Measurements from ENCODE around the gene PLAGL1. TPM values are rescaled to one million over a fixed set of nuclear protein-coding genes. Genes with fewer than 3 reads are reported as not detected.

Gene PLAGL1
- total RNA-seq, 1 experiment from 2014 or later: 0.05 TPM

DNA sequence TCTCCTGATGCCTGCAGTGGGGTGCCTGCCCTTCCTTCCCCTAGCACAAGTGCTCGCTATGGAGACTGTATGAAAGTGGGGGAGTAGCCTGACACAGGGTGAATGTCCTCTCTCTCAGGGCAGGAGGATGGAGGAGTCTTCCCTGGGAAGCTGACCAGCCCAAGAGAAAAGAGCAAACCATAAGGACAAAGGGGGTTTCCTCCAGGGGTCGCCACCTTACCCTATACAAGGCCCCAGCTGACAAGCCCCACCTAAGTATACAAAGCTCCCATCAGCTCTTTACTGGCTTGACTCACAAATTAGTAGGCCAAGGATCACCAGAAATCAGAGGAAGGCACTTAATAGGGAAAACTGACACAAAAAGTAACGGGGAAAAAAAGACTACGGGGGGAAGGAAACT, 54.1 kb downstream of the PLAGL1 start:
- no peak for DNase-seq (ENCODE audit: low read depth, low spot score)
- in situ Hi-C loops (cut with HindIII; ENCODE audit: low pct_unique_long_range_greater_than_20kb, low sequenced_read_pairs): no loop called here

DNA sequence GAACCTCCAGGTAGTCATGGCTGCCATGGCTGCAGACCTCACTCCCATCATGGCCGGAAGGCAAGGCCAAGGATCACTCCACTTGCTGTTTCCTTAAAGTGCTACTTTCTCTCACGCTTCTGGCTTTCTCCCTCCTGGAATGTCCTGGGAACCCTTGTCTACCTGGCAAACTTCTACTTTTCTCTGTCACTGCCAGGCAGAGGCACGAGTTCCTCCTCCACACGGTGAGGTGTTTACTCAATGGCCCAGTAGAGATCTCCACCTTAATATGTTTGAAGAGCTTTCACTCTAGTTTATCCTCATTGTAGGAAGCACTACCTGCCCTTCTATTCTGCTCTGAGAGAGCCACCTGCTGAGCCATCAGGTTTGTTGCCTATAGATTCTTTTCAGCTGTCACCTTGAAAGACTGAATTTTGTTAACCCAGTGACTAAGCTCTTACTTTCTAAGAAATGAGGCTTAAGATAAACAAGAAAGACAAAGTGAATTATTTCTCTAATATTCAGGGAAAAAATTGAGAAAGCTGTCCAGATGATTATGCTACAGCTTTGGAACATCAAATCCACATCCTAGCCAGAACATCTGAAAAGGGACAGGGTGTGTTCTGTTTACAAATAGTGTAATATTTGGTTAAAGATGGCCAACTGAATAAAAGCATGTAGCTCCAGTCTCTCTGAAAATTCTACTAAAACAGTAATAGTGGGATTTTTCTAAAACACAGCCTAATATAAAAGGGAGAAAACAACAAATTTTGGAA, 54.9 kb downstream of the PLAGL1 start:
- in situ Hi-C loops (cut with HindIII; ENCODE audit: low pct_unique_long_range_greater_than_20kb, low sequenced_read_pairs): no loop called here
- no peak for DNase-seq (ENCODE audit: low read depth, low spot score)

DNA sequence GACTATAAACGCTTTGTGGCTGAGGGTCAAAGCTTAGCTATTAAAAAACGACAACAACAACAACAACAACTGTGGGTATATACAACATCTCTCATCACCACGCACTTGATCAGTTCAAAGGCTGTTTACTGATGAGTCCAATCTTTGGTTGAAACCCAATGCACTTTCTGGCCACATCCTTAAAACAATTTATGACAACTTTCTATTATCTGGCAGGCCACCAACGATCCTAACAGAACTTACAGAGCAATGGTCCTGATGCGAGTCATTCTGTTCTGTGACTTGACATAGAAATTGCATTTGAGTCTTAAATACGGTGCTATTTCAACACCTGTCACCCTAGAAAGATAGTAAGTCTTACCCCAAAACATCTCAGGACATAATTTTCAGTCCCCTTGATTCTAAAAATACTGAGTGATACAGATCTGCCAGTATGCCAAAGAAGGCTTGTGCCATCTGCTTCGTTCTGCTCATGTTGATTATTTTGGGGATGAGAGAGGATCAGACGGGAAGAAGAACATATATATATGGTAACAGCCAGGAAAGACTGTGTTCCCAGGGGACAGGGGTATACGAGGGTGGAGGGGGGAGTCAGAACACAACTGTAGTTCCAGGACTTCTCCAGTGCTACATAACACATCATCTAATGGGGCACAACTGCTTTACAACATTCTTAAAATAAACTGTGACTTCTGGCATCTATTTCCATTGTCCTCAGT, 55.8 kb downstream of the PLAGL1 start:
- in situ Hi-C loops (cut with HindIII; ENCODE audit: low pct_unique_long_range_greater_than_20kb, low sequenced_read_pairs): no loop called here

DNA sequence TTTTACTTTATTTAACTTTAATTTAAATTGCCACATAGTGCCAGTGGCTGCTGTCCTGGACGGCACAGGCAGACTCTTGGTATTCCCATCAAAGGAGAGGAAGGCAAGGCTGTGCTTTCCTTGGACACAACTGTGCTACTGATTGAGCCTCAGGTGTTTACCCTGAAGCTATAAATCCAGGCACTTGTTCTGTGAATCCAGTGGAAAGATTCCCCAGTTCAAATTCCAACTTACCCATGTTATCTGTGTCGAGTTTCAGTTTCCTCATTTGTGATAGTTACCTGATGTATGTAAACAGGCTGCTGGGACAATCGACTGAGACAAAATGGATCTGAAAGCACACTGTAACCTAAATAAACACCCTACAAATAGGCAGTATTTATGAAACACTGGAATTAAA, 57.2 kb downstream of the PLAGL1 start:
- in situ Hi-C loops (cut with HindIII; ENCODE audit: low pct_unique_long_range_greater_than_20kb, low sequenced_read_pairs): no loop called here
- DNase-seq (ENCODE audit: low read depth, low spot score): no peak

More for the DNA sequence above, 55.8 kb downstream of the PLAGL1 start:
- DNase-seq (ENCODE audit: low read depth, low spot score): no peak

DNA sequence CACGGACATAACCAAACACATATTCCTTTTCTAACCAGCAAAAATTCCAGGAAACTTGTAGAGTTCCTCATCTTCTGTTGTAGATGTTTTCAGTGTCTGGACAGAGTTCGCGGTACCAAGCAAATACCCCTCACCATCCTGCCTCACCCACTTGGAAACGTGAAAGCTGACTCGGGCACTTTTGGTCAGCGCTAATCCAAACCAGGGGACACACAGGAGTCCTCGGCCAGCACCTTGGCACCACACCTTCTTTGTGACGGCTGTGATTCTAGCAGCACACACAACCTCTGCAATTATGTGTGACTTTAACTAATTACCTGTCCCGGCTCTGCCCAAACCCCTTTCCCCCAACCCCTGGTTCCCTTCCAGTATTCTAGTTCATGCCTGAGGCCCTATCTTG, 58.1 kb downstream of the PLAGL1 start:
- DNase-seq (ENCODE audit: low read depth, low spot score): no peak
- in situ Hi-C loops (cut with HindIII; ENCODE audit: low pct_unique_long_range_greater_than_20kb, low sequenced_read_pairs): no loop called here

DNA sequence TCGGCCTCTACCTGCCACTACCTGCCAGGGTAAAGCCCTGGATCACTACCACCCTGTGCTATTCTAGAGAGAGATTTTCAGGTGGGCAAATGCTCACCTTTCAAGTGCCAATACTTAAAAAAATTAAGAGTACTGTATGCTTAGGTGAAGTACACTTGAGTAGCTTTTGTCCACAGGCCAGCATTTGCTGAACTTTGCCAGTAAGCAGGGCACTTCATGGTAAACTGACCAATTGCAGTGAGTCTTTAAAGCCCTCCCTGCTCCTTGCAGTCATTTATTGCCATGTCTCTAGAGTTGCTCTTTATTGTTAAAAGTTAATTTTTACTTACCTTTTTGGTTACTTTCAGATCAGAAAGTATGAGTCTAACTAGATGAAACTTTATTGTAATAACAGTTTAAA, 58.5 kb downstream of the PLAGL1 start:
- no peak for DNase-seq (ENCODE audit: low read depth, low spot score)
- in situ Hi-C loops (cut with HindIII; ENCODE audit: low pct_unique_long_range_greater_than_20kb, low sequenced_read_pairs): no loop called here

DNA sequence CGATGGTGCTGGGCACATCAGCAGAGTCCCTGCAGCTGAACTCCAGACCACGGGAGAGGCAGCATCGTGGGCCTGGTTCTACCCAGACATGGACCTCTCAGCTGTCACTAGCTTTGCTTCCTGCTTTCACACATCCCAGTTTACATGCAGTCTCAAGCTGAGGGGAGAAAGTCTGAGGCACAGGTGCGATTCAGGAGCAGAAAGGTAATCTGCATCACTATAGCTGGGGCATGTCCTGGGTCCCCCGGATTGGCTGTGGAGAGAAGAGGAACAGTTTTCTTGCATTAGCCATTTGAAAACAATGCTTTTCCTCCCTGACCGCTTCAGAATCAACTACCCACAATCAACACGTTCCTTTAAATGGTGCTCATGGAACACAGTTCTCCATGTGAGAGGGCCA, 59.9 kb downstream of the PLAGL1 start:
- in situ Hi-C loops (cut with HindIII; ENCODE audit: low pct_unique_long_range_greater_than_20kb, low sequenced_read_pairs): no loop called here
- no peak for DNase-seq (ENCODE audit: low read depth, low spot score)

DNA sequence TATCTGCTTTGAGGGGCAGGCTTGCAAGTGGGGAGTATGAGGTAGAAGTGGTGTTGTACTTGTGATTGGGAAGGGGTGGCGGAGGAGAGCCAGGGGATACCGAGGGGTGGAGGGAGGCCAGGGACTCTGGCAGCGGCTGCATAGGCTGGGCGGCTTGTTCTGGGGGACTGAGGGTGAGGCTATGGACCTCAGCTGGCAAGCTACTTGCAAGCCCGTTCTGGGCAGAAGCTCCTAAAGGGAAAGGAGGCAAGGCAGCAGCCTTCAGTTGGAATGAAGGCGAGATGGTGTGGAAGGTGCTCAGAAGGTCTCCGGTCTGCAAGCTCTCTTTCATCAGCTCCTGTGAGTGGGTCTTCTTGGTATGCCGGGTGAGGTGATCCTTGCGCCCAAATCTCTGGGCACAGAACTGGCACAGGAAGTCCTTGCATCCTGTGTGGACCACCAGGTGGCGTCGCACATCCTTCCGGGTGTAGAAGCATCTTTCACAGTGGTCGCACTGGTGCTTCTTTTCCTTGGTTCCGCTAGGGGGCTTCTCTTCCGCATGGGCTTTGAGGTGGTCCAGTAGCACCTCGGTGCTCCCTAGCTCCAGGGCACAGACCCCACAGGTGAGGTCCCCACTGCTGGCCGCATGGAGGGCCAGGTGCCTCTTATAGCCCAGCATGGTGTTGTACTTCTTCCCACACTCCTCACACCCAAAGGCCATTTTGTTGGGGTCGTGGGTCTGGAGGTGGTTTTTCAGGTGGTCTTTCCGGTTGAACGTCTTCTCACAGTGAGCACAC, 66.0 kb downstream of the PLAGL1 start:
- in situ Hi-C loops (cut with HindIII; ENCODE audit: low pct_unique_long_range_greater_than_20kb, low sequenced_read_pairs): no loop called here
- DNase-seq (ENCODE audit: low read depth, low spot score): peak; percentile 77

DNA sequence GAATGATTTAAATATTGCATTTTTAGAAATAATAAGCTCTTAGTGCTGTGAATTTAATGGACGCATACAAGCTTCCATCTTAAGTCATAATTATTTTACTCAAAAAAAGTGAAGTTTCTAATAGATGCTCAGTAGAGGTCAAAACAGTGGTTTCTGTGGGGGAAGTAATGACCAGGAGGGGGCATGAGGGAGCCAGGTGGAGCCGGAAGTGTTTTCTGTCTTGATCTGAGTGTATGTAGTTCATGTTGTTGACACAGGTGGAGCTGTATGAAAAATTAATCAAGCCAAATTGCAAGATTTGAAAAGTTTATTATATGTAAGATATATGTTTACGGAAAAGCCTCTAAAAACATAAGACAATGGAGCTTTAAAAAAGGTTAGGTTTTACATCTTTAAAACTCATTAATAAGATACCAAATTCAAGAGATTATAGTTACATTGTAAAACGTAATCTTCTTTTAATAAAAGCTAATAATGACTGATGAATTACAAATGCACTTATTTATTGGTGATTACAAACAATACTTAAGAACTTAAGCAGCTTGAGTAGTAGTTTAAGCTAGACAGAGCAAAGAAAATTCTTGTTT, 68.0 kb downstream of the PLAGL1 start:
- peak; percentile 61 for DNase-seq (ENCODE audit: low read depth, low spot score)
- in situ Hi-C loops (cut with HindIII; ENCODE audit: low pct_unique_long_range_greater_than_20kb, low sequenced_read_pairs): no loop called here

DNA sequence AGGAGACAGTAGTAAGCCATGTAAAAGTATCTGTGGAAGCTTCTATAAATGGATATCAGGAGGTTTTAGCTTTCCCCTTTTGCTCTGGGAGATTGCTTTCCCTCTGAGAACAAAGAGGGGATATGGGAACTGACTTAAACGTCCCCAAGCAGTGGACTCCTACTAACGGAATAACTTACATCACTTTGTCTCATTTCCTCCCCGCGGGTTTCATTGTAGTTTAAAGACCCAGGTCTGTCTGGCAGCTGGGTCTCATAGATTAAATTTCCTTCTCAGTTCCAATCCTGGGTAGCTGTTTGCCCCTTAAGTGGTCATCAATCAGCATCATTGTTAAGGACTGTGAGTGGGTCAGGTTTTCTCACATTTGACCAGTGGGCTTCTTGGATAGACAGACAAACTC, 68.7 kb downstream of the PLAGL1 start:
- no peak for DNase-seq (ENCODE audit: low read depth, low spot score)
- in situ Hi-C loops (cut with HindIII; ENCODE audit: low pct_unique_long_range_greater_than_20kb, low sequenced_read_pairs): no loop called here

DNA sequence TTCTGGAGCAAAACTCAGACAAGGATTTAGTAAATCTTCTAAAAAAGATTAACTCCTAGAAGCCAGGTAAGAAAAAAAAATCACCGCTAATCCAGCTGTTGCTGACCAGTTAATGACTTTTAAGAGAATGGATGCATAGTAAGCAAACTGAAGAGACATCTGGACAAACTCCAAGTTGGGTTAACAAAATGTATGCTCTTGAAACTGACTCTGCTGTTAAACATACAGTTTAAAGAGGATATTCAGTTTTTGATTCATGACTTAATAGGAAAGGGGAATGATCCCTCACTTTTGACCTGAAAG, 70.4 kb downstream of the PLAGL1 start:
- in situ Hi-C loops (cut with HindIII; ENCODE audit: low pct_unique_long_range_greater_than_20kb, low sequenced_read_pairs): no loop called here
- DNase-seq (ENCODE audit: low read depth, low spot score): no peak

DNA sequence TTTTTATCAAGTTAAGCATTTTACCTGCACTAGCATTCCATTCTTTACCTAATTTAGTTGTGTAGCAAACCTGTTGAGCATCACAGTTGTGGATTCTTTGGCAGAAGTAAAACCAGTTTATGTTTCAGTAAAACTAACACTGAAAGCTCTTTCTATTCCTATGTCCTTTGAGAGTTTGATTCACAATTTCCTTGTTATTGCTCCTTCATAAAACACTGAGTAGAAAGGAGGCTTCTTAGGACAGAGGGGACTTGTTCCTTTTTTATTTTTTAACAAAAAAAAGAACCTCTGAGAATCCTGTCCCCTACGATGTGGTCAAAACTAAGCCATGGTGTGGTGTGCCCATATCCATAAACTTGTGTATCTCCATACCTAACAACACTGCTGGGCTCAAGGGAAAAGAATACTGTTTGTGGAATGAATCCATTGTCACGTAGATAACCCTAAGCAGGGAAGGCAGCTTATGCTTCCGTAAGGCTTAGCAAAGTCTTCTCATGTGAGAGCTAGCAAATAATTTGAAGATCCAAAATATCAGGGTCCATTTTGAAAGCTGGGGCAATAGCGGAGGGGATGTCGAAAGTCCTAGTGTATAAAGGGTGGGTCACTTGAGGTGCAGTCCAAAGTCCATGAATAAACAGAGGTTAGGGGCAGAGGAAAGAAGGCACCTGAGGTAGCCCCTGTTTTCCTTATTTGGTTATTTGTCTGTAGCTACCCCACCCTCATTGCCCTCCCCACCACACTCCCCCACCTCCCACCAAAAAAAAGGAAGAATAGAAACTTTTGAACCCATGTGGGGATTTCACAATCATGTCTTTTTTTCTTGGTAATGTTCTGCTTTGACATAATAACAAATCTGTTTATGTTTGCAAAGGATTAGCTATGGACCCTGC, 71.0 kb downstream of the PLAGL1 start:
- in situ Hi-C loops (cut with HindIII; ENCODE audit: low pct_unique_long_range_greater_than_20kb, low sequenced_read_pairs): no loop called here
- DNase-seq (ENCODE audit: low read depth, low spot score): no peak

DNA sequence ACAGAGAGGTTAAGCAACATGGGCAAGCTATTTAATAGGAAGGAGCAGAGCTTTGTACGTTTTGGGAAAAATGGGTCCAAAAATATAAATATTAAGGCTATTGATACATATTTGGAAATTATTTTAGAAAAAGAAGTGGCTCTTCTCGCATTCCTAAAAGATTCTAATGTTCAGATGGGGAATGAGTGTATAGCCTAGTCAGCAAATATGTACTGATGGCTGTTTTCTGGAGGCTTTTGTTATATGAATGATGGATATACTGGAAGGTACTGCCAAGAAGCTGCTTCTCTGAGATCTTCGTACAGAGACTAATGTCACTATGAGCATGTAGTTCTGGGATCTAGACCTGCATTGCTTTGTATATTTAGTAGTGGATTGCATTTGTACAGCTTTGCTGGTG, 71.7 kb downstream of the PLAGL1 start:
- DNase-seq (ENCODE audit: low read depth, low spot score): no peak
- in situ Hi-C loops (cut with HindIII; ENCODE audit: low pct_unique_long_range_greater_than_20kb, low sequenced_read_pairs): no loop called here

DNA sequence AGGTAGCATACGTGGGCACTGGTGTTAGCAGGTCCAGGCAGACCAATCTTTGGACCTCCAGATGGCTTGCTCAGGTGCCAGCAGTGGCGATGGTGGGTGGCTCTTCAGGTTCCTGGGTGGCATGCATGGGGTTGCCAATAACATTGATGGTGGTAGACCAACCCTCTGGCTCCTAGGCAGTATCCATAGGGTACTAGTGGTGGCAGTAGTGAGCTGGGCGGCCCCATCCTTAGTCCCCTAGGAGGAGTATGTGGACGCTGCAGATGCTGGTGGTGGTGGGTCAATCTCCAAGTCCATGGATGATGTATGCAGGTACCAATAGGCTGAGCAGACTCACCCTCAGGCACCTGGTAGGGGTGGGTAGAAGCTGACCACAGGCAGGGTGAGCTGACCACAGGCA, 73.2 kb downstream of the PLAGL1 start:
- no peak for DNase-seq (ENCODE audit: low read depth, low spot score)

DNA sequence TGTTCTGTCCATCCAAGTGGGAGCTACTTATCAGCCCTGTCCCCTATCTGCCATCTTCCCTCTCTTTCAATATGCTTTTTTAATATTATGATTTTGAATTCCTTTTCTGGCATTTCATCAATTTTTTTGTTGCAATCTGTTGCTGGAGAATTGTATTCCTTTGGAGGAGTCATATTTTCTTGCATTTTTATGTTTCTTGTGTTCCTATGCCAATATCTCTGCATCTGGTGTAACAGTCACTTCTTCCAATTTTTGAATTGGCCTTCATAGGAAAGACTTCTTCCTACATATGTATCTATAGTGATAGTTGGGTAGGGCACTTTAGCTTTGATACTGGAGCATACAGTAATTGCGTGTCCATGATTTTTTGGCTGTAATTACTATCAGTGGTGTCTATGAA, 73.7 kb downstream of the PLAGL1 start:
- in situ Hi-C loops (cut with HindIII; ENCODE audit: low pct_unique_long_range_greater_than_20kb, low sequenced_read_pairs): no loop called here
- DNase-seq (ENCODE audit: low read depth, low spot score): no peak

More for the DNA sequence above, 73.2 kb downstream of the PLAGL1 start:
- in situ Hi-C loops (cut with HindIII; ENCODE audit: low pct_unique_long_range_greater_than_20kb, low sequenced_read_pairs): no loop called here

DNA sequence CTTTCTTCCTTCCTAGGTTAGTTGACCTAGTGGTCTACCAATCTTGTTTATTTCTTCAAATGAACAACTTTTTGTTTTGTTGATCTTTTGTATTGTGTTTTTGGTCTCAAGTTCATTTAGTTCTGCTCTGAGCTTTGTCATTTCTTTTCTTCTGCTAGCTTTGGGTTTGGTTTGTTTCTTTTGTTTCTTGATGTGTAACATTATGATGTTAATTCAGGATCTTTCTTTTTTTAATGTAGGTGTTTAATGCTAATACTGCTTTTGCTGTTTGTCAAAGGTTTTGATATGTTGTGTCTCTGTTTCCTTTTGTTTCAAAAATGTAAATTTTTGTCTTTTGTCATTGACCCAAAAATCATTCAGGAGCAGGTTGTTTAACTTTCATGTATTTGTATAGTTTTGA, 78.1 kb downstream of the PLAGL1 start:
- in situ Hi-C loops (cut with HindIII; ENCODE audit: low pct_unique_long_range_greater_than_20kb, low sequenced_read_pairs): no loop called here
- no peak for DNase-seq (ENCODE audit: low read depth, low spot score)

DNA sequence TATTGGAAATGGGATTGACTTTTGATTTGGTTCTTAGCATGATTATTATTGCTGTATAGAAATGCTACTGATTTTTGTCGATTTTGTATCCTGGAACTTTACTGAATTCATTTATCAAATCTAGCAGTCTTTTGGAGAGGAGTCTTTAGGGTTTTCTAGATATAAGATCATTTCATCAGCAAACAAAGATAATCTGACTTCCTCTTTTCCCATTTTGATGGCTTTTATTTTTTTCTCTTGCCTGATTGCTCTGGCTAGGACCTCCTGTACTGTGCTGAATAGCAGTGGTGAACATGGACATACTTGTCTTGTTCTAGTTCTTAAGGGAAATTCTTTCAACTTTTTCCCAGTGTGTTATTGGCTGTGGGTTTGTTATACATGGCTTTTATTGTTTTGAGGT, 79.2 kb downstream of the PLAGL1 start:
- in situ Hi-C loops (cut with HindIII; ENCODE audit: low pct_unique_long_range_greater_than_20kb, low sequenced_read_pairs): no loop called here
- DNase-seq (ENCODE audit: low read depth, low spot score): no peak
